ENCODE results near the gene ELK4.

- no peak for TF ChIP-seq CTCF (IDR thresholded peaks at IDR 0.05)
- no peak for TF ChIP-seq POLR2A (IDR thresholded peaks at IDR 0.05)
Measured at GRCh38 chr1:205585835-205586785, 45.7 kb downstream of the ELK4 start.
